Activated CD8-positive, alpha-beta memory T cell treated with anti-CD3 and anti-CD28 coated beads for 36 hours (primary cell): ENCODE measurements around the gene RIPK1. TPM values are rescaled to one million over a fixed set of nuclear protein-coding genes. Genes with fewer than 3 reads are reported as not detected.
"Not testable (repeated sequence)": the region's sequence is repeated elsewhere in the genome, so short reads cannot be mapped to it uniquely, and the experiment has no call there.

Experiments used
- CTCF ChIA-PET: fragments of 350-600 bp; sonication (Branson Sonifier 250); formaldehyde crosslinking; loops from one replicate; lab custom pipeline; 2021; ENCODE audit warnings: antibody characterized with exemption; lab: Charles Lee
- POLR2A ChIA-PET: fragments of 350-600 bp; sonication (Branson Sonifier 250); formaldehyde crosslinking; loops from one replicate; lab custom pipeline; 2021; ENCODE audit warnings: antibody characterized with exemption; lab: Charles Lee
- total RNA-seq, 2 experiments: library from RNA; stranded (reverse); gene quantifications; one replicate each; pipeline ENCODE4 v1.2.3, GENCODE V29; 2021

RIPK1 gene
- total RNA-seq, 2 experiments from 2014 or later: 16.8 to 17.0 TPM

DNA sequence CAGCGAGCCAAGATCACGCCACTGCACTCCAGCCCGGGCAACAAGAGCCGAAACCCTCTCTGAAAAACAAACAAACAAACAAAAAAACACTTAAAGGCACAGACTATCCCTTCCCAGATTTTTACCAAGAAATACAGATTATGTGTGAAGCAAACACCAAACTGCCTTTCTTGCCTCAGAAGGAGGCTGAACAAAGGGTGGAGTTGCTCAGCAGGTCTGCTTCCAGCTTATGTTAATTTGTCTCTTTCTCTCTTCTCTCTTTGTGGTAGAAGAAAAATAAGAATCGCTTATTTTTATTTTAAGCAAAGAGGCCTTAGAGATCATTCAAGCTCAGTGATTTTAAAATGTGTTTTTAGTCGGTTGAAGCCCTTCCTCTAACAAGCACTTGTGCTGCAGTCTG lies 74.9 kb downstream of the RIPK1 start:
- ChIA-PET POLR2A (no interaction called here), CTCF (interaction anchor here (1.0 kb wide), 1 partner anchor 16 kb away, joined by 3 read pairs; no protein-coding TSS in a partner anchor)

DNA sequence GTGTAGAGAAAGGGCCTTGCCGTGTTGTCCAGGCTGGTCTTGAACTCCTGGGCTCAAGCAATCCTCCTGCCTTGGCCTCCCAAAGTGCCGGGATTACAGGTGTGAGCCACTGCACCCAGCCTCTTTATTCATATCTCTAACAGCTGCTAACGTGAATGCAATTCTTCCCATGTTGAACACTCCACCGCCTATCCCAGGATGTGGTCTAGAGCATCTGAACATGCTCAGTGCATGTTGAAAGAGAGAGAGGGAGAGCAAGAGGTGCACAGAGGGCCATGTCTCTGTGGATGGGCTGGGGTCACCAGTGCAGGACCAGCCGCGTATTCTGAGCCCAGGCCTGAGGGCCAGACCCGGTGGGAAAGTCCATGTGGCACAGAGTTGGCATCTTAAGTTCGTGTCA lies 76.3 kb downstream of the RIPK1 start:
- CTCF ChIA-PET: interaction anchor here (0.7 kb wide), 1 partner anchor 769 kb away, joined by 3 read pairs; no protein-coding TSS in a partner anchor
- POLR2A ChIA-PET: no interaction called here

DNA sequence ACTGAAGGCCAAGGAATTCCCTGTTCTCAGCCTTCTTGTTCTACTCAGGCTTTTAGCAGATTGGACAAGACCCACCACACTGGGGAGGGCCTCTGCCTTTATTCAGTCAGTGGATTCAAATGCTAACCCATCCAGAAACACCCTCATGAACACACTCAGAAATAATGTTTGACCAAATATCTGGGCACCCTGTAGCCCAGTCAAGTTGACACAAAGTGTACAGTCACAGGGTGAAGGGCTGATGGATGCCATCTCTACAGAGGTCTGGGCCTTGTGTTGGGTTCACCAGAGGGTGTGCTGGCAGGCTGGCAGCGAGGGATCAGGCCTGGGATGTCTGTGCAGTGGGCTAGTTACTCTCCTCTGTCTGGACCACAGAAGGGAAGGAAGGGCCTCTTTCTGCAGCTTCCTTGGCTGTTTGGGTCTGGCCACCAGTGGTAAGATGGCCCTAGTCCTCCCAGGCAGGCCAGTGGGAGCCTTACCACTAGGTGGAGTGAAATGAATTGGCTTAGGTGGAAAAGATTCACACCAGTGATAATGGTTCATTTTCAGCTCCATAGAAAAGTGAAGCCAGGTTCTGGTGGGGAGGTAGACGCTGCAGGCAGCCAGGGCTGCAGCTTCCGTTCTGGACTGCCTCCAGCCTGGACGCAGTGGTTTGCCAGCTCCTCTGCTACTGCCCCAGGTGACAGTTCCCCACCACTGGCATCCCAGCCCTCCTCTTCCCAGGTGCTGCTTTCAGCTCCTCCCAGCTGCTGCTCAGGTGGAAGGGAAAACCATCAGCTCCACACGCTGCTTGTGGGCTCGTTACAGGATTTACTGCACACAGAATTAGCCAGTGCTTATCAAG lies 79.8 kb downstream of the RIPK1 start:
- POLR2A ChIA-PET: no interaction called here
- CTCF ChIA-PET: interaction anchor here (1.3 kb wide), 1 partner anchor 9 kb away, joined by 3 read pairs; the partner anchor contains the start of gene TUBB2A

- CTCF ChIA-PET: no interaction called here
- POLR2A ChIA-PET: no interaction called here
Observed at GRCh38 chr6:3151691-3152090, 83.4 kb downstream of the RIPK1 start.

DNA sequence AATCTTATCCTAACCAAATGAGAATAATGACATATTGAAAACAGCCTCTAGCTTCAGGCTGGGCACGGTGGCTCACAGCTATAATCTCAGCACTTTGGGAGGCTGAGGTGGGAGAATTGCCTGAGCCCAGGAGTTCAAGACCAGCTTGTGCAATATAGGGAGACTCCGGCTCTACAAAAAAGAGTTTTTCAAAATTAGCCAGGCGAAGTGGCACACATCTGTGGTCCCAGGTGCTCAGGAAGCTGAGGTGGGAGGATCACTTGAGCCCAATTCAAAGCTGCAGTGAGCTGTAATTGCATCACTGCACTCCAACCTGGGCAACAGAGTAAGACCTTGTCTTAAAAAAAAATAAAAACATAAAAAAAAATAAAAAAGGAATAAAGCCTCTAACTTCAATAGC lies 84.4 kb downstream of the RIPK1 start:
- CTCF ChIA-PET: no interaction called here
- POLR2A ChIA-PET: interaction anchor here (0.6 kb wide), 1 partner anchor 13 kb away, joined by 3 read pairs; no protein-coding TSS in a partner anchor

GRCh38 chr6:3155416-3155815 lies 87.1 kb downstream of the RIPK1 start:
- CTCF ChIA-PET, POLR2A ChIA-PET: not testable (repeated sequence)

DNA sequence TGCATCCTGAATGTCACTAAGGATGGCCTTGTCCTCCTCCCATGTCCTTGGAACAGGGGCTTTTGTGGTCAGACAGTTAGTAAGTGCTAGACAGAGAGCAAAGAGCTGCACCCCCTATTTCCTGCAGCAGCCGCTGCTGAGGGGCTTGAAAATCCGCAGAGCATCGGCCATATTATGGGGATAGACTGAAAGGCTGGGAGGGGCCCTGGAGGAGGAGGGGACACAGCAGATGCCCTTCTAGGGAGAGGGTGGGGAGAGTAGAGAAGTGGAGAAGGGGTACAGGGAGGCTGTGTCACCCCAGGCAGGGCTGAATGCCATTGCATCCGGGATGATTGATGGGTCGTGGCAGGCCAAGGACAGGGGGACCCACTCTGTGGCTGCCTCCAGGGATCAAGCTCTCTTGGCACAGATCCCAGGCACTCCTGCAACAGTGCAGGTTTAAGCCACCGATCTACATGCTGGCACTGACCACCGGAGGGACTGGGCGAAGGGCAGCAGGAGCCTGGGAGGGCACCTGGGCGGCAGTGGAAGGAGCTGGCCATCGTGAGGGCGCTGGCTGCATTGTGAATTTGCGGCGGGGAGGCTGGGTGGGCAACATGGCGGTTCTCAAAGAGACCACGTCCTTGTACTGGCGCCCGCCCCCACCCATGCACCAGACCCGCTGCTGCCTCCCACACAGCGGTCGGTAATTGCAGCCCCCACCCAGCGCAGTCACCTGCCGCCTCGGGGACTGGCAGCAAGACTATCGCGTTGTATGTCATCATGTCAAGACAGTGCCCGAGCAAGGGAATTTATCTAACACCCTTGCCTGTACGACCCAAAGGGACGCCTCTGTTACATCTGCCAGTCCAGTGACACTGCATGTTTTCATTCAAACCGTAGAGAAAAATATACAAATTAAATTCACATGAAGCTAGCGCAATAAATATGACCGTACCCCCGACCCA lies 88.2 kb downstream of the RIPK1 start:
- POLR2A ChIA-PET: not testable (repeated sequence)
- CTCF ChIA-PET: interaction anchor here (0.6 to 1.5 kb wide), 5 partner anchors 9 to 102 kb away, joined by 3 read pairs; partner anchors contain the start of gene BPHL

DNA sequence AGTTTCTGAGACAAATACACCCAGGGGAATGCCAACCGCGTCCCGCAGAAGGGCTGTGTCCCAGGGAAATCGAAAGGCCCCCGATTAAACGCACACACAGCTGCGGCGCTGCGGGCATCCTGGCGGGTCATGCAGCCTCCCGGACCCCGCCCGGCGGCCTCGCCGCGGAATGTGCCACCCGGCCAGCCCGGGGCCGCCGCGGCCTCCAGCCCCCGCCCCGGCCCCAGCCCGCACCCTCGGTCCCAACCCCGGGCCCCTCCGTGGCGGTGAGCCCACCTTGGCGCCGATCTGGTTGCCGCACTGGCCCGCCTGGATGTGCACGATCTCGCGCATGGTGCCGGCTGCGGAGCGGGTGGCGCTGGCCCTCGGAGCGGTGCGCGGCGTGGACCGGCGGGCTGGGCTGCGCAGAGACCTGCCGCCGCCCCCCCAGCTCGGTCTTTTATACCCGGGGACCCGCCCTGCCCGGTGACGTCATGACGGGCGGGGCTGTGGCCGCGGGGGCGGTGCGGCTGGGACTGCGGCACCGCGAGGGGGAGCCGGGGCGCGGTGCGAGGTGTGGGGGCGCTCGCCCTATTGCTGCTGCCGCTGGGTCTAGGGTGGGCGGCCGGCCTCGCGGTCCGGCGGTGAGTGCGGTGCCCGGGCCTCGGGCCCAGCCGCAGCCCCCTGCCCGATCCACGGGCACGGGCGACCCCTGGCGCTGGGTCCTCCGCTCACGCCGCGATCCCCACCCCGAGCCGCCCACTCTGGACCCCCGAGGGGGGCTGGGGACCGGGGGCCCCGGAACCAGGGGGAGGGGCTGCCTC lies 89.0 kb downstream of the RIPK1 start, which contains the start of gene TUBB2A:
Gene TUBB2A, minus strand, starts transcription at position 414 of the 803 bp plus-strand sequence. Its CDS starts 81 bp downstream, at position 333.
- ChIA-PET POLR2A (no interaction called here), CTCF (interaction anchor here (0.6 to 1.5 kb wide), 5 partner anchors 10 to 101 kb away, joined by 3 read pairs; partner anchors contain the start of gene BPHL)

DNA sequence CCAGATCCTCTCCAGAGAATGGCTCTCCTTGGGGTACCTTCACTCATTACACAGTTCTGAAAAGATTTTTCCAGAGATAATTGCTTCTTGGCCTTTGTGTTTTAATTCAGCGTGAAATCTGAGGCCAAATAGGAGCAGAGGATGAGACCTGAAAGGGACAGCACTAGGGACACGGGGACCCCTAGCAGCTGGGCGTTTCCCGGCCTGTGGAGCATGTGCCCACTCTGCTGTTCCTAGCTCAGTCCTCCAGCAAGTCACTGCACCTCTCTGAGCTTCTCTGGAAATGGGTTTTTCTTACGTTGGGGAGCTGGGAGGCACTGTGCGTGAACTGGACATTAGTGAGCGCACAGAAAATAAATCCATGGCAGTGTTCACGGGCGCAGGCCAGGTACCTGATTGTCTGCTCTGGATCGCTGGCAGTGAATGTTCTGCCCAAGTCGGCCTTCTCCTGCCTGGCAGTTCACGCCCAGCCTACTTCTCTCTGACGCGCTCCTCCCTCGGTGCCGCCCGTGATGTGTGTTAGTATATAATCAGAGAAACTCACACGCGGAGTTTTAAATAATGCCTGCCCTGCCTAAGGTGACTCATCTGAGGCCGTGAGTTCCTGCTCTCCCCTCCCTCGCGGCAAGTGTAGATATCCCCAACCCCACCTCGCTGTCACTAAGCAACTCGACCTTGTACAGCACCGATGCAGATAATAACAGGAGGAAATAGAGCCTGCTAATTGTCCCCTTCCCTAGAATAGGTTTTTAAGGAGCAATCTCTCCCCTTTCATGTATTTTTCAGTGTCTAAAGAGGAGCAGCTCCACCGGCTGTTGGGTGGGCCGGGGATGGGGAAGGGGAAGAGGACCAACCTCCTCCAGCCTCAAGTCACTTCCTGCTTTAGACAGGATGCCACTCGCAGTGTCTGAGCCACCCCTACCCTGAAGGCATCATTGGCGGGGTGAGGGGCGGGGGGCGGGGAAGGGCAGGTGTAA lies 91.8 kb downstream of the RIPK1 start:
- CTCF ChIA-PET: interaction anchor here (0.8 to 0.9 kb wide), 2 partner anchors 49 to 91 kb away, joined by 3 read pairs; no protein-coding TSS in a partner anchor
- POLR2A ChIA-PET: no interaction called here

GRCh38 chr6:3162067-3162497 lies 93.8 kb downstream of the RIPK1 start:
- POLR2A ChIA-PET: interaction anchor here (1.2 kb wide), 1 partner anchor 48 kb away, joined by 3 read pairs; no protein-coding TSS in a partner anchor
- CTCF ChIA-PET: interaction anchor here (1.6 kb wide), 1 partner anchor 23 kb away, joined by 4 read pairs; no protein-coding TSS in a partner anchor

DNA sequence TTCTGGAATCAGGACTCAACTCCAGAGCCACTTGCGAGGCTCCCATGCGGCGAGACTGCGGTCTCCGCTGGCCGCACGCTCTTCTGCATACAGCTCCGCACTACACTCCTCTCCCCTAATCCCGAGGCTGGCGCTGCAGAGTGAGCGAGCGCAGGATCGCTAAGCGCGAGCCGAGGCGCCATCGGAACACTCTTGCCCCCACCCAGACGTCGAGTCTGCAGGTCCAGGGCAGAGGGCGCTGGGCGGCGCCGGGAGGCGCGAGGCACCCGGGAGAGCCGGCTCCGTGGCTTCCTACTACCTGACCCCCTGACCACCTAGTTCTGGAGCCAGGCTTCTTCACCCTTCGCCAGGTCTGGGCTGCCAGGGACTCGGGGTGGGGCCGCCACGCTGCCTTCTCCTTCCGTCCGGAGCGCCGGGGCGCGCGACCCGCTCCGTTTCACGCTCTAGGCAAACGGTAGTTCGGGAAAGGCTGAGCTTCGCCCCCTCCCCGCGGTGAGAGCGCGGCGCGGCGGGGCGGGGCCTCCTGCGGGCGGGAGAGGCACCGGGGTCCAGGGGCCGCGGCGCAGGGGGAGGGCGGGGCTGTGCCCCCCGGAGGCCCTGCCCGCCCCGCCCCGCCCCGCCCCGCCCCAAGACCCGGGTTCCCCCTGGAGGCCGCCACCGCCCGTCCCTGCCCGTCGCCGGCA lies 94.4 kb downstream of the RIPK1 start:
- POLR2A ChIA-PET: interaction anchor here (0.6 to 1.2 kb wide), 3 partner anchors 37 to 67 kb away, joined by 3 to 5 read pairs (median 3); no protein-coding TSS in a partner anchor
- CTCF ChIA-PET: interaction anchor here (1.6 kb wide), 1 partner anchor 23 kb away, joined by 4 read pairs; no protein-coding TSS in a partner anchor

GRCh38 chr6:3163248-3163594 lies 94.9 kb downstream of the RIPK1 start:
- ChIA-PET CTCF (interaction anchor here (1.6 kb wide), 1 partner anchor 24 kb away, joined by 4 read pairs; no protein-coding TSS in a partner anchor), POLR2A (interaction anchor here (0.6 kb wide), 2 partner anchors 38 to 66 kb away, joined by 3 to 5 read pairs; no protein-coding TSS in a partner anchor)

DNA sequence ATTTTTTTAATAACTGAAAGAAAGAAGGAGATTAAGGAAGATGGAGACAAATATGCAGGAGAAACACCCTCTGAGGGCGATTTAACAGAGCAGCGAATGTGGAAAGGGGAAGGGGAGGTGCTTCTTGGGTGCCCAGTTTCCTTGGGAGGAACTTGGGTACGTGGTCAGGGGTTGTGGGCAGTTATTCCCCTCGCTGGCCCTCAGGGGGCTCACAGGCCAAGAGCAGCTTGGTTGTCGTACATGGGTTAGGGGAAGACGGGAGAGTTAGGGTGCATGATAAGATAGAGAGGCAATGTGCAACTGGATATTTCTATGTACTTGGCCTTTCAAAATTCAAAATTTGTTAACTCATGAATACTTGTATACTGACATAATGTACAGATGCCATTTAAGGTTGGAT lies 96.1 kb downstream of the RIPK1 start:
- POLR2A ChIA-PET: no interaction called here

More for the DNA sequence above, 96.1 kb downstream of the RIPK1 start:
- CTCF ChIA-PET: no interaction called here
